Measurements from ENCODE around the gene APAF1. TPM values are rescaled to one million over a fixed set of nuclear protein-coding genes. Genes with fewer than 3 reads are reported as not detected.

APAF1 gene
- total RNA-seq, 1 experiment from 2014 or later, result 10.1 TPM

GRCh38 chr12:98698603-98699463, 53.7 kb downstream of the APAF1 start:
- intact Hi-C loops (cut with micrococcal nuclease), result loop anchor here (1.0 to 2.0 kb wide), 3 partner anchors 104 to 299 kb away; no protein-coding TSS in a partner anchor
- no peaks in the 10 kb centered on the region for H3F3A ChIP-seq (ENCODE audit: low read length, unreplicated experiment)
- H3K27me3 ChIP-seq (ENCODE audit: low read length), result no peaks in the 10 kb centered on the region
- BruUV-seq (replicated peaks), result no TSS peak
- no peaks in the 10 kb centered on the region; the same call in 1 of the 2 replicates for H3K4me1 ChIP-seq (ENCODE audit: insufficient read depth, low read length)
- no peak overlapping the region for H3K4me3 ChIP-seq (ENCODE audit: low read length)
- no peak overlapping the region for H3K4me2 ChIP-seq (ENCODE audit: low read length)
- ChIA-PET CTCF (interaction anchor here (0.6 to 1.1 kb wide), 3 partner anchors 55 to 300 kb away, joined by 5 to 6 read pairs (median 6); no protein-coding TSS in a partner anchor), POLR2A (ENCODE audit: unreplicated experiment) (no interaction called here)
- no peaks in the 10 kb centered on the region for H3K9me2 ChIP-seq (replicated peaks; ENCODE audit: low read length)
- ATAC-seq (peak; percentile 97), DNase-seq (peak; percentile 80)
- H3K79me2 ChIP-seq (ENCODE audit: low read length), result no peaks in the 10 kb centered on the region
- H3K9me3 ChIP-seq (ENCODE audit: low read length), result no peaks in the 10 kb centered on the region
- H3K9ac ChIP-seq (ENCODE audit: low read length), result no peak overlapping the region
- no peaks in the 10 kb centered on the region for H3K36me3 ChIP-seq (ENCODE audit: low read depth, low read length)
- no peak overlapping the region for H3K27ac ChIP-seq (ENCODE audit: low read length)
- no peak for TF ChIP-seq EZH2phosphoT487 (IDR thresholded peaks at IDR 0.05; ENCODE audit: borderline replicate concordance, low read length)
- peak; percentile 90 for TF ChIP-seq CTCF (conservative IDR thresholded peaks at IDR 0.05; ENCODE audit: low read depth, low read length)
- no peaks in the 10 kb centered on the region for H4K20me1 ChIP-seq (ENCODE audit: low read length)
- no peak overlapping the region for H2AFZ ChIP-seq (ENCODE audit: low read length)

- ChIA-PET CTCF (interaction anchor here (0.6 to 1.1 kb wide), 3 partner anchors 54 to 299 kb away, joined by 5 to 6 read pairs (median 6); no protein-coding TSS in a partner anchor), POLR2A (ENCODE audit: unreplicated experiment) (no interaction called here)
- no TSS peak for BruUV-seq (replicated peaks)
- no peak overlapping the region for H3K4me3 ChIP-seq (ENCODE audit: low read length)
- H3K79me2 ChIP-seq (ENCODE audit: low read length), result no peaks in the 10 kb centered on the region
- no peaks in the 10 kb centered on the region; the same call in 1 of the 2 replicates for H3K4me1 ChIP-seq (ENCODE audit: insufficient read depth, low read length)
- H3K27me3 ChIP-seq (ENCODE audit: low read length), result no peaks in the 10 kb centered on the region
- no peak for ATAC-seq
- intact Hi-C loops (cut with micrococcal nuclease), result loop anchor here (1.0 to 2.0 kb wide), 2 partner anchors 103 to 240 kb away; no protein-coding TSS in a partner anchor
- H3K27ac ChIP-seq (ENCODE audit: low read length), result no peak overlapping the region
- H3K9ac ChIP-seq (ENCODE audit: low read length), result no peak overlapping the region
- no peaks in the 10 kb centered on the region for H3K9me3 ChIP-seq (ENCODE audit: low read length)
- TF ChIP-seq EZH2phosphoT487 (IDR thresholded peaks at IDR 0.05; ENCODE audit: borderline replicate concordance, low read length), result no peak
- no peak for TF ChIP-seq EZH2 (IDR thresholded peaks at IDR 0.05; ENCODE audit: low read length, unreplicated experiment)
- TF ChIP-seq CTCF (conservative IDR thresholded peaks at IDR 0.05; ENCODE audit: low read depth, low read length), result no peak
- no peak for DNase-seq
- H4K20me1 ChIP-seq (ENCODE audit: low read length), result no peaks in the 10 kb centered on the region
- H3F3A ChIP-seq (ENCODE audit: low read length, unreplicated experiment), result no peaks in the 10 kb centered on the region
- no peaks in the 10 kb centered on the region for H3K36me3 ChIP-seq (ENCODE audit: low read depth, low read length)
- H3K4me2 ChIP-seq (ENCODE audit: low read length), result no peak overlapping the region
- H3K9me2 ChIP-seq (replicated peaks; ENCODE audit: low read length), result no peaks in the 10 kb centered on the region
- no peak overlapping the region for H2AFZ ChIP-seq (ENCODE audit: low read length)
Observed at GRCh38 chr12:98699586-98699985, 54.5 kb downstream of the APAF1 start.

- no peak overlapping the region for H3K4me3 ChIP-seq (ENCODE audit: low read length)
- intact Hi-C loops (cut with micrococcal nuclease), result loop anchor here (5.0 kb wide), 1 partner anchor 36 kb away; no protein-coding TSS in a partner anchor
- no peaks in the 10 kb centered on the region for H3K9me3 ChIP-seq (ENCODE audit: low read length)
- H3K9me2 ChIP-seq (replicated peaks; ENCODE audit: low read length), result no peaks in the 10 kb centered on the region
- no peak for TF ChIP-seq CTCF (conservative IDR thresholded peaks at IDR 0.05; ENCODE audit: low read depth, low read length)
- TF ChIP-seq EZH2phosphoT487 (IDR thresholded peaks at IDR 0.05; ENCODE audit: borderline replicate concordance, low read length), result no peak
- no peak for TF ChIP-seq EZH2 (IDR thresholded peaks at IDR 0.05; ENCODE audit: low read length, unreplicated experiment)
- H3K36me3 ChIP-seq (ENCODE audit: low read depth, low read length), result no peaks in the 10 kb centered on the region
- BruUV-seq (replicated peaks), result no TSS peak
- no peaks in the 10 kb centered on the region for H3K27me3 ChIP-seq (ENCODE audit: low read length)
- ATAC-seq (peak; percentile 60), DNase-seq (no peak)
- H3K4me1 ChIP-seq (ENCODE audit: insufficient read depth, low read length), result no peaks in the 10 kb centered on the region; the same call in 1 of the 2 replicates
- ChIA-PET POLR2A (ENCODE audit: unreplicated experiment) (no interaction called here), CTCF (no interaction called here)
- no peak overlapping the region for H3K4me2 ChIP-seq (ENCODE audit: low read length)
- H3F3A ChIP-seq (ENCODE audit: low read length, unreplicated experiment), result no peaks in the 10 kb centered on the region
- H3K27ac ChIP-seq (ENCODE audit: low read length), result no peak overlapping the region
- H4K20me1 ChIP-seq (ENCODE audit: low read length), result no peaks in the 10 kb centered on the region
- no peaks in the 10 kb centered on the region for H3K79me2 ChIP-seq (ENCODE audit: low read length)
- H3K9ac ChIP-seq (ENCODE audit: low read length), result no peak overlapping the region
- H2AFZ ChIP-seq (ENCODE audit: low read length), result no peak overlapping the region
Observed at GRCh38 chr12:98701166-98701565, 56.1 kb downstream of the APAF1 start.
